Upper lobe of right lung (tissue), 1 donor: ENCODE measurements around the gene CDC14A. TPM values are rescaled to one million over a fixed set of nuclear protein-coding genes. Genes with fewer than 3 reads are reported as not detected.
A peak's percentile ranks its signal among the peaks of the same experiment; 100 is the strongest.

Source experiments
- ATAC-seq: fragments of 200-7000 bp; cut with Tn5 transposase; one replicate; pipeline ENCODE4 v1.9.1; 2020; ENCODE audit warnings: mild to moderate bottlenecking, moderate library complexity
- DNase-seq: peaks from one replicate; pipeline ENCODE4 v3.0.0-alpha.2; 2020
- H3K27ac ChIP-seq: fragments of 200-600 bp; one replicate; pipeline ENCODE4 v1.8.0; 2022
- H3K27me3 ChIP-seq: fragments of 200-600 bp; one replicate; pipeline ENCODE4 v1.8.0; 2022; ENCODE audit warnings: mild to moderate bottlenecking
- H3K36me3 ChIP-seq: fragments of 200-600 bp; one replicate; pipeline ENCODE4 v1.8.0; 2022
- H3K4me1 ChIP-seq: fragments of 200-600 bp; one replicate; pipeline ENCODE4 v1.8.0; 2022
- H3K4me3 ChIP-seq: fragments of 200-600 bp; one replicate; pipeline ENCODE4 v1.8.0; 2022; ENCODE audit warnings: mild to moderate bottlenecking
- H3K9me3 ChIP-seq: fragments of 200-600 bp; one replicate; pipeline ENCODE4 v1.8.0; 2022
- intact Hi-C: fragments of 100-400 bp; cut with DNase I; formaldehyde crosslinking; loops from one replicate; pipeline ENCODE4 v1.11.0; 2022
- total RNA-seq: library from RNA; stranded (reverse); fragmentation: NEBNext Ultra II Directional; extraction: Animal tissue kit (Norgen Biotek cat#: 25700); gene quantifications from one replicate; pipeline ENCODE4 v1.2.1, GENCODE V29; 2021
- TF ChIP-seq, protein P1 (sequence below): fragments of 200-600 bp; IDR thresholded peaks from one replicate; pipeline ENCODE4 v1.8.0; 2022; ENCODE audit warnings: antibody characterized with exemption
- donor health status: DM: no; HTN: yes; CAD: no; lungs with severe emphysema.

Gene CDC14A
- total RNA-seq, 1 donor from 2014 or later: 12.0 TPM

DNA sequence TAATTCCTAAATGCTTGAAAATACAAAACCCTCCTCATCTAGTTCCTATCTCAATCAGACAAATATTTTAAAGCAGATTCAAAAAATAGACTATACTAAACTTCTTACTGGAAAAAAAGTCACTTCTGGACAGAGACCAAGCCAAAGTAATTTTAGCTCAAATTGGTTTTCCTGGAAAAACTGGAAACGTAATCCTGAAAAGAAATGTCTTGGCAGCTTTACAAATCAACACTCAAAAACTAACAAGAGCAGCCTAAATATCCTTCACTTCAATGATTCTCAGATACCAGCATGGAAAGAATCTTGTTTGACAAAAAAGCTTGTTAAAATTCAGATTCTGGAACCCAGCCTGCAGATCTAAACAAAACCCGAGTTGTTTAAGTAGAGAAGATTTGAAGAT lies 176.6 kb downstream of the CDC14A start:
- intact Hi-C loops: no loop called here
- H3K36me3 ChIP-seq: no peaks in the 10 kb centered on the region
- H3K4me1 ChIP-seq: peaks cover 17% of the 10 kb centered on the region
- H3K4me3 ChIP-seq: no peak overlapping the region
- H3K27me3 ChIP-seq: no peaks in the 10 kb centered on the region
- DNase-seq (no peak), ATAC-seq (no peak)
- TF ChIP-seq, protein P1, sequence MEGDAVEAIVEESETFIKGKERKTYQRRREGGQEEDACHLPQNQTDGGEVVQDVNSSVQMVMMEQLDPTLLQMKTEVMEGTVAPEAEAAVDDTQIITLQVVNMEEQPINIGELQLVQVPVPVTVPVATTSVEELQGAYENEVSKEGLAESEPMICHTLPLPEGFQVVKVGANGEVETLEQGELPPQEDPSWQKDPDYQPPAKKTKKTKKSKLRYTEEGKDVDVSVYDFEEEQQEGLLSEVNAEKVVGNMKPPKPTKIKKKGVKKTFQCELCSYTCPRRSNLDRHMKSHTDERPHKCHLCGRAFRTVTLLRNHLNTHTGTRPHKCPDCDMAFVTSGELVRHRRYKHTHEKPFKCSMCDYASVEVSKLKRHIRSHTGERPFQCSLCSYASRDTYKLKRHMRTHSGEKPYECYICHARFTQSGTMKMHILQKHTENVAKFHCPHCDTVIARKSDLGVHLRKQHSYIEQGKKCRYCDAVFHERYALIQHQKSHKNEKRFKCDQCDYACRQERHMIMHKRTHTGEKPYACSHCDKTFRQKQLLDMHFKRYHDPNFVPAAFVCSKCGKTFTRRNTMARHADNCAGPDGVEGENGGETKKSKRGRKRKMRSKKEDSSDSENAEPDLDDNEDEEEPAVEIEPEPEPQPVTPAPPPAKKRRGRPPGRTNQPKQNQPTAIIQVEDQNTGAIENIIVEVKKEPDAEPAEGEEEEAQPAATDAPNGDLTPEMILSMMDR: no peak
- no peaks in the 10 kb centered on the region for H3K9me3 ChIP-seq
- H3K27ac ChIP-seq: no peak overlapping the region

DNA sequence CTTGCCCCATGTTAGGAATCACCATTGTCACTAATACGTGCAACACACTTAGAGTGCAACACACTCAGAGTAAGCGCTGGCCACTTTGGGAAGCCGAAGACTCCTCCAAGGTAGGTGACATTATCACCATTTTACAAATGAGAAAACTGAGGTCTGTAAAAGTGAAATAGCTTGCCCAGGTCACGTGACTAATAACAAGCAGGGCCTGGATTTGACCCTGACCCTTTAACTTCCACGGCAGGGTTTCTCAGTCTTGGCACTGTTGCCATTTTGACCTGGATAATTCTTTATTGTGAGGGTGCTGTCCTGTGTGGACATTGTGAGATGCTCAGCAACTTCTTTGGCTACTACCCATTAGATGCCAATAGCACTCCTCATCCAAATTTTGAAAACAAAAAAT lies 177.8 kb downstream of the CDC14A start:
- intact Hi-C loops: no loop called here
- ATAC-seq (no peak), DNase-seq (no peak)
- Histone ChIP-seq H3K4me3 (no peak overlapping the region), H3K9me3 (no peaks in the 10 kb centered on the region), H3K27me3 (no peaks in the 10 kb centered on the region), H3K36me3 (no peaks in the 10 kb centered on the region), H3K4me1 (peaks cover 22% of the 10 kb centered on the region), H3K27ac (peak overlapping the region; percentile 65)
- TF ChIP-seq, protein P1: no peak

DNA sequence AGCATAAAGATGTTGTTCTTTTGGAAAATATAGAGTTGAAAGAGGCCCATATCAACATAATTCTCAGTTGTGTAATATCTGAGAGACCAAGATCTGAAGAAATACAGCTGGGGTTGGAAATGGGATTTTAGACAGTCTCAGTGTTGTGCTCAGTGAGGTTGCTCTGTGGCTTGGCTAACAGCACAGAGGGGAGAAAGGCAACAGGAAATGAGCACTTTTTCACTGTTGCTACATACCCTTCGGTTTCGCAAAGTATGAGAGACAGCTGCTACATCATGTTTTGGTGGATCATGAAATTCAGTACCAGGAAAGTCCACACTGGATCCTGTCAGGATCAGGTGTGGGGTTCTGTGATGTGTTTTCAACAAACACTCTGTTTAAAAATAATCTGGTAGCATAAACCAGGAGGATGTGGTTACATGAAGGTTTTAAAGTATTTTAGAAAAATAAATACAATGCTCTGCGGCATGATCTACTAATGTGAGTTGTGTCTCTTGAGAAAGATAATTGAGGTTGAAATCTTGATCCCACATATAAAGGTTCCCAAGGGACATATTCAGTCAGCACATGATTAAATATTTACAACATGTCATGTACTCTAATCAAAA lies 178.7 kb downstream of the CDC14A start:
- ATAC-seq: peak; percentile 88

DNA sequence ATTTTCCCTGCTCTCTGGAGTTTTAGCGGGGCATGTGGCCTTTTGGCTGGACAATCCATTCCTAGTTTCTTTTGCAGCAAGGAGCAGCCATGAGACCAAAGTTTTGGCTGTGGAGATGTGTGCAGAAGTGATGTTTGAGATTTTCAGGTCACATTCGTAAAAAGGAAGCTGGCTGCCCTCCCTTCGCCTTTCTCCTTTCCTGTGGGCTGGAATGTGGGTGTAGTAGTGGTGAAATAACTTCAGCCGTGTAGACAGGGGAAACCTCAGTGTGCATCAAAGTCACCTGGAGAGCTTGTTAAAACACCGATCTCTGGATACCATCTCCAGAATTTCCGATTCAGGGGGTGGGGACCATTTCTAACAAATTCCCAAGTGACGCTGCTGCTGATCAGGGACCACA lies 180.3 kb downstream of the CDC14A start:
- no peak overlapping the region for H3K27ac ChIP-seq
- peaks cover 5% of the 10 kb centered on the region for H3K27me3 ChIP-seq
- no peak overlapping the region for H3K4me3 ChIP-seq
- peaks cover 28% of the 10 kb centered on the region for H3K4me1 ChIP-seq
- no peak for ATAC-seq
- H3K9me3 ChIP-seq: no peaks in the 10 kb centered on the region
- intact Hi-C loops: no loop called here
- TF ChIP-seq, protein P1: no peak
- DNase-seq: no peak
- no peaks in the 10 kb centered on the region for H3K36me3 ChIP-seq

More for the DNA sequence above, 178.7 kb downstream of the CDC14A start:
- Histone ChIP-seq H3K27me3 (no peaks in the 10 kb centered on the region), H3K4me3 (no peak overlapping the region), H3K9me3 (no peaks in the 10 kb centered on the region), H3K36me3 (no peaks in the 10 kb centered on the region), H3K4me1 (peaks cover 28% of the 10 kb centered on the region), H3K27ac (peak overlapping the region; percentile 65)
- intact Hi-C loops: no loop called here
- TF ChIP-seq, protein P1: no peak
- DNase-seq: no peak

DNA sequence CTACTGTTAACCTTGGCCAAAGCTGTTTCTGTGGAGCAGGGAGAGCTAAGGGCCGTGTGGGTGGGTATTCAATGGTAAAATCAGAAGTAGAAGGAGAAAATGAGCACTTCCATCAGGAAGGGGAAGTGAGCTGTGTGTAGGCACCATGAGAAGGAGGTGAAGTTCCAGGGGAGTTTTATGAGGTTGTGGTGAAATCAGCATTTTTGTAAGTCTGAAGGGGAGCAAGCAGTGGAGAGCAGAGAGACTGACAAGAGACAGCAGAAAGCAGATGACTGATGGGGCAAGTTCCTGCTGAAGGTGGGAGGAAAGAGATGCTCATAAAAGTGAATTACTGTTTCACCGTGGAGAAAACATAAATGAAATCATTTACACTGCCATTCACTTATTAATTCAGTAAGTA lies 183.0 kb downstream of the CDC14A start:
- Histone ChIP-seq H3K36me3 (no peaks in the 10 kb centered on the region), H3K4me1 (peaks cover 35% of the 10 kb centered on the region), H3K27ac (no peak overlapping the region), H3K4me3 (no peak overlapping the region), H3K27me3 (peaks cover 22% of the 10 kb centered on the region), H3K9me3 (no peaks in the 10 kb centered on the region)
- DNase-seq: no peak
- ATAC-seq: no peak
- intact Hi-C loops: no loop called here
- TF ChIP-seq, protein P1: no peak

DNA sequence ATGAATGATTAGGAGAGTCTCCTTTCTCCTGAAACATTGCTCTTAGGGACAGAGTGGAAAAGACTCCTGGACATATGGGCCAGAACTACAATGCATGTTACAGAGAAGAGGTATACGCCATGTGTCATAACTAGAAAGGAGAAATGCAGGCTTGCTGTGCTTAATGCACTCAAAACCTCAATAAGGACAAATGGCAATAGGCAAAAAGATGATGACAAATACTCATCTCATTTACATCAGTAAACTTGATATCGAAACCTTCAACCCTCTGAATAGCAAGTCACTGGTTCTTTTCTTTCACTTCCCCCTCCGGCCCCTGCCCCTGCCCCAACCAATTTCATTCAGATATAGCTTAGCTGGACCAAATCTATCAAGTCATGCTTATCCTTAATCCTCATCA lies 183.7 kb downstream of the CDC14A start:
- Histone ChIP-seq H3K4me3 (no peak overlapping the region), H3K27me3 (peaks cover 30% of the 10 kb centered on the region), H3K9me3 (no peaks in the 10 kb centered on the region), H3K27ac (no peak overlapping the region), H3K4me1 (peaks cover 29% of the 10 kb centered on the region), H3K36me3 (no peaks in the 10 kb centered on the region)
- ATAC-seq (no peak), DNase-seq (no peak)
- intact Hi-C loops: no loop called here
- TF ChIP-seq, protein P1: no peak
